OCI-LY7 (cell line): Measurements from ENCODE around the gene GNAO1.

Experiments used
- EZH2phosphoT487 ChIP-seq: fragments of 200-600 bp; sonication (generic); IDR thresholded peaks from 2 replicates; pipeline ENCODE4 v1.6.1; 2018; ENCODE audit warnings: low read depth, borderline replicate concordance, mild to moderate bottlenecking, mixed run types, antibody characterized with exemption, low read length, moderate library complexity, mixed read lengths
- TF ChIP-seq, protein P1 (sequence below): fragments of 200-600 bp; sonication (generic); conservative IDR thresholded peaks from 2 replicates; pipeline ENCODE4 v1.5.1; 2014; ENCODE audit warnings: mild to moderate bottlenecking, antibody characterized with exemption, low read length, moderate library complexity, mixed read lengths

DNA sequence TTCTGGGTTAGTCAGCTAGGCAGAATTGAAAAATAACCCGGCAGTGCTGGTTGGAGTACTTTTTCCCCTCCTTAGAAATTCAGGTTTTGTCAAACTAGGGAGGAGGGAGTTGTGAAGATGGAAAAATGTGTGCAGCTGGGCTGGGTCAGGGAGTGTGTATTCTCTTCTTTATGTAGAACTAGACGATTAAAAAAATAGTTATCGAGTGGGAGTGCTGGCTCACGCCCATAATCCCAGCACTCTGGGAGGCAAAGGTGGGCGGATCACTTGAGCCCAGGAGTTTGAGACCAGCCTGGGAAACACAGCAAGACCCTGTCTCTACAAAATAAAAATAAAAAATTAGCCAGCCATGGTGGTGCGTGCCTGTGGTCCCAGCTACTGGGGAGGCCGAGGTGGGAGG lies 106.4 kb downstream of the GNAO1 start:
- TF ChIP-seq, protein P1, sequence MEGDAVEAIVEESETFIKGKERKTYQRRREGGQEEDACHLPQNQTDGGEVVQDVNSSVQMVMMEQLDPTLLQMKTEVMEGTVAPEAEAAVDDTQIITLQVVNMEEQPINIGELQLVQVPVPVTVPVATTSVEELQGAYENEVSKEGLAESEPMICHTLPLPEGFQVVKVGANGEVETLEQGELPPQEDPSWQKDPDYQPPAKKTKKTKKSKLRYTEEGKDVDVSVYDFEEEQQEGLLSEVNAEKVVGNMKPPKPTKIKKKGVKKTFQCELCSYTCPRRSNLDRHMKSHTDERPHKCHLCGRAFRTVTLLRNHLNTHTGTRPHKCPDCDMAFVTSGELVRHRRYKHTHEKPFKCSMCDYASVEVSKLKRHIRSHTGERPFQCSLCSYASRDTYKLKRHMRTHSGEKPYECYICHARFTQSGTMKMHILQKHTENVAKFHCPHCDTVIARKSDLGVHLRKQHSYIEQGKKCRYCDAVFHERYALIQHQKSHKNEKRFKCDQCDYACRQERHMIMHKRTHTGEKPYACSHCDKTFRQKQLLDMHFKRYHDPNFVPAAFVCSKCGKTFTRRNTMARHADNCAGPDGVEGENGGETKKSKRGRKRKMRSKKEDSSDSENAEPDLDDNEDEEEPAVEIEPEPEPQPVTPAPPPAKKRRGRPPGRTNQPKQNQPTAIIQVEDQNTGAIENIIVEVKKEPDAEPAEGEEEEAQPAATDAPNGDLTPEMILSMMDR = no peak
- TF ChIP-seq EZH2phosphoT487 = no peak
